GM21367 (cell line): ENCODE data around the gene TRIM63.

Source experiments
- ATAC-seq: cut with Tn5 transposase; IDR thresholded peaks from one replicate; pipeline ENCODE4 v1.9.1; 2021; ENCODE audit not compliant: unreplicated experiment

TRIM63 gene

DNA sequence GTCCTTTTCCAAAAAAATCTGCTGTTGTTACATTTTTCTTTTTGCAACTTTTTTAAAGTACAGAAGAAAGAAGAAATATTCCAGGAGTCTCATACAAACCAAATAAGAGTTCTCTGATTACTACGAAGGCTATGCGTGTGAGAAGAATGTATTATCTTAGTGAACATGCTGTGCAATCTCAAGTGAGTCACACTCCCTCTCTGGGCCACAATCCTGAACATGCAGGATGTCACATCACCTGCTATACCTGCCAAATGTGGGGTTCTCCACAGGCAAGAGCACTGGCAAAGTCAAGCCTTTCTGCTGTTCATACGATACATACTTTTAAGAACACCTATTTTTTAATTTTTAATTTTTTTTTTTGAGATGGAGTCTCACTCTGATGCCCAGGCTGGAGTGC lies 21.7 kb upstream of the TRIM63 start:
- ATAC-seq = no peak

DNA sequence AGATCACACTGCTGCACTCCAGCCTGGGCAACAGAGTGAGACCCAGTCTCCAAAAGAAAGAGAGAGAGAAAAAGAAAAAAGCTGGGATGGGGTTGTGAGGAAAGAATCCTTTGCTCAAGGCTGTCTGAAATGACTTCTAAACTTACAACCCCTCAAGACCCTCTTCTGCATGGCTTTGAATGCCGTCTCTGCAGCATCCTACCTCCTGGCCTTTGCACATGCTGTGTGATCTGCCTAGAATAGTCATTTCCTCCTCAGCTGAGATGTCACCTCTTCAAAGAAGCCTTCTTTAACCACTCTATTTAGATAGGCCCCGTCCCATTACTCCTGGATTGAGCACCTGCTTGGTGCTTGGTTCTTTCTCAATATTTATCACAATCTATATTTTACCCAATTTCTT lies 17.4 kb upstream of the TRIM63 start:
- no peak for ATAC-seq

GRCh38 chr1:26084091-26084561 lies 16.7 kb upstream of the TRIM63 start:
- no peak for ATAC-seq

DNA sequence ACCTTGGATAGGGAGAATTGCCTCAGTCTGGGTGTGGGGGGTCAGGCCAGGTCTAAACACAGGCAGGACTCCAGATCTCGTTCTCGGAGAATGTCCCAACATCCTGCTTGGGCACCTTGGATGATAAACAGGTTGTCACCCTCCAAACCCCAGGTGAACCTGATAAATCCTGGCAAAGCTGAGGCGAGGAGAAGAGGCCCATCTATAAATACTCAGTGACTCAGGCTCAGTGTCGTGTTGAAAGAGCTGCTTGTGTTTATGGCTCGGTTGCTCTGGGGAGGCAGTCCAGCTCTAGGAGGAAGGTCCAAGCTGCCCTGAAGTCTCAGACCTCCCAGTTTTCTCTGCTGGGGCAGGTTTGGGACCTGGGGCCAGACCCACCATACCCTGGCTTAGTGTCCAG lies 15.8 kb upstream of the TRIM63 start:
- ATAC-seq = no peak

- no peak for ATAC-seq
These were observed 14.6 kb upstream of the TRIM63 start for GRCh38 chr1:26082020-26082350.

DNA sequence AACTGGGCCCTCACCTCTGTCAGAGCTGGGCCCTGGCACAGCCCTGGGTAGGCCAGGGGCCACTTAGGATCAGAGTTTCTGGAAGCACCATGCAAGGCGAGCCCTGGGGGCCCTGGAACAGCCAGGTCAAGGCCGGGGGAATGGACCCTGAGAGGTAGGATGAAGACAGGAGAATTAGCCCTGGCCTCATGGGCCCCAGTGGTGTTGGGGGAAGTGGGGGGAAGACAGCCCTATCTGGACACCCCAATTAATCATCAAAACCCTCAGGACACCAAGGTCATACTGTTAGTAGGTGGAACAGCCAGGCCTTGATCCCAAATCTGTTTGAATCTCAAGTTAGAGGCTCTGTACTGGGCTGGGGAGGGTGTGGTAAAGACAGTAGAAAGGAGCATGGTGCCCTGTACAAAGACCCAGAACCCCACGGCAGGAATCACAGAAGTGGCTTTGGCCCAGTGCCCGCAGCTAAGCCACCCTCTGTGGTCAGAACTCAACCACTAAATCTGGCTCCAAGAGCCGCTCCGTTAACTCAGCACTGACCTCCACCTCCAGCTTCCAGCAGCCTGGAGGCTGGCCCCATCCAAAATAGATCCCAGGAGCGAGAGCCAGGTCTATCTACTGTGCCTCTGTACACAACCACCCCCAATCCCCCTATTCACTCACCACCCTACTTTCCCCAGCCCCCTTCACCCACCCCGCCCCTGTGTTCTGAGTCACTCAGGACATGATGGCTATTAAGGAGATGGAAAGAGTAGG lies 14.0 kb upstream of the TRIM63 start:
- no peak for ATAC-seq

- no peak for ATAC-seq
These were observed 12.8 kb upstream of the TRIM63 start for GRCh38 chr1:26079960-26080814.

DNA sequence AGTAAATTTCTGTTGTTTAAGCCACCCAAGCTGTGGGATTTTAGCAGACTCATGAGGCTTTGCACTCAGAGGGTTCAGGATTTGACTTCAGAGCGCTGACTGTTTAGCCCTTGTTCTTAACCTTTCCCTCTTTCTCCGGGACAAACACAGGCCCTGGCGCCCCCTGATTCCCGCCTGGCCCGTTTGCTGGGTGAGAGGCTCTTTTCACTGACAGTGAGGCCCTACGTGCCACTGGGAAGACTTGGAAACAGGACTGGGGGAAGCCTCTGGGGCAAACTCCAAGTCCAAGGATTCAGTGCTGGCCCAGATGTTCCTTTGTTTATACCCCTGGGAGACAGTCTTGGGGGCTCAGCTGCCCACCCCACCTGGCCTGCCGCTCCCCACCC lies 11.7 kb upstream of the TRIM63 start:
- ATAC-seq = no peak

DNA sequence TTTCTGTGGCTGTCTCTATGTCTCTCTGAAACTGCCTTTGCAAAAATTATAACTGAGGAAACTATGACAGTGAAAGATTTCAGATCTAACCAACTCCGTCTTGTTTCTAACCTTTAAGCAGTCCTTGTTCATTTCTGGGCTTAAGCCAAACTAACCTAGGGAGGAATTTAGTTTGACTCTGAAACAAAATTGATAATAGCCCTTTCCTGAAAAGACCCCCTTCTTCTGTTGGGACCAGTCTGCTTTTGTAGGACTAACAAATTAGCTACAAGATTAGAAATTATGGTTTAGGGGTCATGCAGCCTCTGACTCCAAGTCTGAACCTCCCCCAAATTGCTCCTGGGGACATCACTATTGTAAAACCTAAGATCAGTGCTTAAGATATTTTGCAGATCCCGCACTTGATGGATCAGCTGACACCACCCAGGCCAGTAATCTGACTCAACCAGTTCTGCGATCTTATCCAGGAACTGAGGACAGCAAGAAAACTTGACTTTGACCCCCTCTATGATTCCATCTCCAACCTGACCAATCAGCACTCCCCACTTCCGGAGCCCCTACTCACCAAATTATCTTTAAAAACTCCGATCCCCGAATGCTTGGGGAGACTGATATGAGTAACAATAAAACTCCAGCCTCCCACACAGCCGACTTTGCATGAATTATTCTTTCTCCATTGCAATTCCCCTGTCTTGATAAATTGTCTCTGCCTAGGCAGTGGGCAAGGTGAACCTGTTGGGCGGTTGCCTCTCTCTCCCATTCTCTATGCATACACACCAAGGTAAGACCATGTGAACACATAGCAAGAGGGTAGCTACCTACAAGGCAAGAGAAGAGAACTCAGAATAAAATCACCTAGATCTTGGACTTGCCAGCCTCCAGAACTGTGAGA lies 11.1 kb upstream of the TRIM63 start:
- ATAC-seq = no peak

GRCh38 chr1:26077524-26077923 lies 10.1 kb upstream of the TRIM63 start:
- no peak for ATAC-seq

- ATAC-seq = no peak
These were observed 8.2 kb upstream of the TRIM63 start for GRCh38 chr1:26075421-26076144.

DNA sequence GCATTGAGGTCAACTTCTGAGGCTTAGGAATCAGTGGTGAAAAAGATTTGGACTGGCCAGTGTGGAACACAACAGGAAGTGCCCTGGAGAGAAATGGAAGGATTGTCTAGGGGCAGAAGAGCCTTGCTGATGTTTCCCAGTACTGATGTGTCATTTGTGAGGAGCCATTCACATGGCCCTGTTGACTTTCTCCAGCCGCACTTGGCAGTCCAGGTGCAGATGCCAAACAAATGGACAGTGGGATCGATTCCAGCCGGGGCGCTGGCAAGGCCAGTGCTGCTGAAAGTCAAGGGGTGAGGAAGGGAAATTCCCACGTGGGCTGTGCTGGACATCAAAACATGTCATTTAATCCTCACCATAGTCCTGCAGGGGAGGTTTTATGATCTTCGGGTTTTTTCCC lies 4.9 kb upstream of the TRIM63 start:
- ATAC-seq = no peak

DNA sequence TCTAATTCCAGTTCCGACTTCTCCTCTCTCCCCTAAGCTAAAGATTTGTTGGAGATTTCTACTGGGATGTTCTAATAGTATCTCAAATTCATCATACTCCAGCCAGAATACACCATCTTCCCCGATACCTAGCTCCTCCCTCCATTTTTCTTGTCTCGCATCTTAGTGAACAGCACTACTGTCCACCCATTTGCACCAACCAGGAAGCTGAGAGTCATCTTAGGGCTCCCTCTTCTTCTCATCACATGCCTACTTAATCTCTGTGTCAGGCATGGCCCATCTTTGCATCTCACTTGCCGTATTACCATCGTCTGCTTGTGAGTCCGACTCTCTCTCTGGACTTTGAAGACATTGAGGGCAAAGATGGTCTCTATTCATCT lies 3.5 kb upstream of the TRIM63 start:
- no peak for ATAC-seq

GRCh38 chr1:26070296-26070962 lies 3.0 kb upstream of the TRIM63 start:
- no peak for ATAC-seq

GRCh38 chr1:26069941-26070295 lies 2.5 kb upstream of the TRIM63 start:
- no peak for ATAC-seq

DNA sequence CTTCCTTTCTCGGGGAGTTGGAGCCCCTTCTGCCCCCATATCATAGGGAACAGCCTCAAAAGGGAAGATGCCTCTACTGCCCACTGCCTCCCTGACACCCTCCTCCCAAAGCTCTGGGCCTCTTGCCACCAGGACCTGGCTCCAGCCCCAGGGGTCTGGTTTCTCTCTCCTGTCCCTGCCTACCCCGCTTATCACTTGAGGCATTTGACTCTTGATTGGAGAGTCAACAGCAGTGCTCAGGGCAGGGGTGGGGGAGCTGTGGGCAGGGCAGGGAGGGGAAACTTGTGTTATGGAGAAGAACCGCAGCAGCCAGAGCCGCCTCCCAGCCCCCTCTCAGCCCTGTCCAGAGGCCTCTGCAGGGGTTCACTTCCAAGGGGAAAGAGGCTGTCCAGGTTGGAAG lies 573 bp downstream of the TRIM63 start:
- ATAC-seq = no peak

DNA sequence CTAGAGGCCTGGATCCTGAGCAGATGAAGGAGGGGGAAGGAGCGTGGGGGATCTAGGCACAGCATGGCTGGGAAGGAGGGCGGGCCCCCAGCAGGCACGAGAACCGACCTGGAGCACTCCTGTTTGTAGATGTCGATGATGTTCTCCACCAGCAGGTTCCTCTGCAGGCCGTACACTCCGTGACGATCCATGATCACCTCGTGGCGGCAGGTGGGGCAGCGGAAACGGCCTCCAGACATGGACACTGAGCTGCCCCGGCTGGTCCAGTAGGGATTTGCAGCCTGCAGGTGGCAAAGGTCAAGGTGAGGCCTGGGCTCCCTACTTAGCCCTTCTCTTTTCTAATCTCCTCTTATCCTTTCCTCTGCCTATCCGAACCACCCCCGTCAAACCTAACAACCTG lies 1.3 kb downstream of the TRIM63 start:
- ATAC-seq = no peak

DNA sequence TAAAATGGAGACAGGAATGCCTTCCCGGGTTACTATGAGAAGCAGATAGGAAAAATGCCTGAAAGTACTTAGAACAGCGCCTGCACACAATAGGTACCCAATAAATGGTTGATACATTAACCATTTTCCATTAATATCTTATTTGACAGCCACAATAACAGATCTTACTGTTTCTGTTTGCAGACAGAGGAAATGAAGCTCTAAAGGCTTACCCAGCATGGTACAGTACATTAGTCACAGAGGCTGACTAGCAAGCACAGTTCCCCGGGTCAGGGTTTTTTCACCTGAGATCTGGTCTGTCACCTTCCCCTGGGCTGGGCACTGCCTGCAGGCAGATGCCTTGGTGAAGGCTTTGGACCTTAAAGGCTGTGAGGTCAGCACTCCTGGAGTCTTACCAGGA lies 2.9 kb downstream of the TRIM63 start:
- ATAC-seq = no peak

DNA sequence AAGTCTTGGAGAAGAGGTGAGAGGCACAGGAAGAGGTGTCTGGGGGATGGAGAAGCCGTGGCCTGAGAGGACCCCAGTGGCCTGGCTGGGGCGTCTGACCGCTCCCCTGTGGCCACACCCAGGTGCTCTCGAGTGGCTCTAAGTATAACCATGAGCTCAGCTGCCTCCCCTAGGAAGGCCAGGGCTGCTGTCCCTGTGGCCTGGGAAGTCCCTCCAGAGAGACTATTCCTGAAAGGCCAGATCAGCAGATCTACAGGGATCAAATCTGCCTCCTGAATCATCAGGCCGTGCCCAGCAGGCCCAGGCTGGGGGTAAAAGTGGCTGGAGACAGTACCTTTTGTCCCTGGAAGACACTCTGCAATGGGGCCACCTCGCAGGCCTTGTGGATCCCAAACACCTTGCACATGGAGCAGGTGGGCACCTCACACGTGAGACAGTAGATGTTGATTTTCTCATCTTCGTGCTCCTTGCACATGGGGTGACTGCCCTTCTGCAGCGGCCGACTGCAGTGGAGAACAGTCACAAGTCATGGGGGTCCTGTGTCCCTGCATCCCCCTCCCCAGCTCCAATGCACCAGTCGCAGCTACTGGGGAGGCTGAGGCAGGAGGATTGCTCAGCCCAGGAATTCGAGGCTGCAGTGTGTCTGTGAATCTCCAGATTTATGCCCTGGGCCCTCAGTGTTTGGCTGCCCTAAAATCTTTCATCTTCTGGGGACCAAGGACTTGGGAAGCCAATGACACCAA lies 6.4 kb downstream of the TRIM63 start:
- ATAC-seq = no peak

DNA sequence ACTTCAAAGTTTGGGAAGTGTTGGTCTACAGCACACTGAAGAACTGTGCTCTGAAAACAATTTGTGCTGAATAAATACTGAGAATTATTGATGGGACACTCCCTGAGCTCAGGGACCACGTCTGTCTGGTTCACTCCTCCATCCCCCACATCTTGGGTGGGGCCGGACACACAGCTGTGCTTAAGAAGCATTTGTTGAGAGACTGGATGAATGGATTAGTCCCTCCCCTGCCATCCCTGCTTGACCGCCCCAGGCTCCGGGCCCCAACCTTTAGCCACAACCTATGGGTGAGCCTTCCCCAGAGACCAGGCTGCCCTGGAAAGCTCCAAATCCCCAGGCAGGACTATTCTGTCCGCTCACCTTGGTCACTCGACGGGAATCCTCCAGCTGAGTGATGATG lies 7.5 kb downstream of the TRIM63 start:
- ATAC-seq = no peak
